ENCODE data around the gene REC8.

The REC8 gene

GRCh38 chr14:24129410-24129998, 42.4 kb upstream of the REC8 start:
- TF ChIP-seq, protein P1, sequence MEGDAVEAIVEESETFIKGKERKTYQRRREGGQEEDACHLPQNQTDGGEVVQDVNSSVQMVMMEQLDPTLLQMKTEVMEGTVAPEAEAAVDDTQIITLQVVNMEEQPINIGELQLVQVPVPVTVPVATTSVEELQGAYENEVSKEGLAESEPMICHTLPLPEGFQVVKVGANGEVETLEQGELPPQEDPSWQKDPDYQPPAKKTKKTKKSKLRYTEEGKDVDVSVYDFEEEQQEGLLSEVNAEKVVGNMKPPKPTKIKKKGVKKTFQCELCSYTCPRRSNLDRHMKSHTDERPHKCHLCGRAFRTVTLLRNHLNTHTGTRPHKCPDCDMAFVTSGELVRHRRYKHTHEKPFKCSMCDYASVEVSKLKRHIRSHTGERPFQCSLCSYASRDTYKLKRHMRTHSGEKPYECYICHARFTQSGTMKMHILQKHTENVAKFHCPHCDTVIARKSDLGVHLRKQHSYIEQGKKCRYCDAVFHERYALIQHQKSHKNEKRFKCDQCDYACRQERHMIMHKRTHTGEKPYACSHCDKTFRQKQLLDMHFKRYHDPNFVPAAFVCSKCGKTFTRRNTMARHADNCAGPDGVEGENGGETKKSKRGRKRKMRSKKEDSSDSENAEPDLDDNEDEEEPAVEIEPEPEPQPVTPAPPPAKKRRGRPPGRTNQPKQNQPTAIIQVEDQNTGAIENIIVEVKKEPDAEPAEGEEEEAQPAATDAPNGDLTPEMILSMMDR (conservative IDR thresholded peaks at IDR 0.05; ENCODE audit: control insufficient read depth, insufficient read depth, low read depth, low read length), result no peak
- no peak overlapping the region for H3K4me3 ChIP-seq (ENCODE audit: control insufficient read depth, low read depth, low read length)
- DNase-seq (ENCODE audit: low read depth), result no peak

- no peak within 1 kb of the TSS for H3K4me3 ChIP-seq (ENCODE audit: control insufficient read depth, low read depth, low read length)
- no peak for DNase-seq (ENCODE audit: low read depth)
- TF ChIP-seq, protein P1 (conservative IDR thresholded peaks at IDR 0.05; ENCODE audit: control insufficient read depth, insufficient read depth, low read depth, low read length), result no peak
These were observed 41.5 kb upstream of the REC8 start, which contains the start of gene FITM1 for GRCh38 chr14:24130380-24130716. Gene FITM1, plus strand, starts transcription at chr14:24130659. Its CDS starts 905 bp downstream, at chr14:24131564.

DNA sequence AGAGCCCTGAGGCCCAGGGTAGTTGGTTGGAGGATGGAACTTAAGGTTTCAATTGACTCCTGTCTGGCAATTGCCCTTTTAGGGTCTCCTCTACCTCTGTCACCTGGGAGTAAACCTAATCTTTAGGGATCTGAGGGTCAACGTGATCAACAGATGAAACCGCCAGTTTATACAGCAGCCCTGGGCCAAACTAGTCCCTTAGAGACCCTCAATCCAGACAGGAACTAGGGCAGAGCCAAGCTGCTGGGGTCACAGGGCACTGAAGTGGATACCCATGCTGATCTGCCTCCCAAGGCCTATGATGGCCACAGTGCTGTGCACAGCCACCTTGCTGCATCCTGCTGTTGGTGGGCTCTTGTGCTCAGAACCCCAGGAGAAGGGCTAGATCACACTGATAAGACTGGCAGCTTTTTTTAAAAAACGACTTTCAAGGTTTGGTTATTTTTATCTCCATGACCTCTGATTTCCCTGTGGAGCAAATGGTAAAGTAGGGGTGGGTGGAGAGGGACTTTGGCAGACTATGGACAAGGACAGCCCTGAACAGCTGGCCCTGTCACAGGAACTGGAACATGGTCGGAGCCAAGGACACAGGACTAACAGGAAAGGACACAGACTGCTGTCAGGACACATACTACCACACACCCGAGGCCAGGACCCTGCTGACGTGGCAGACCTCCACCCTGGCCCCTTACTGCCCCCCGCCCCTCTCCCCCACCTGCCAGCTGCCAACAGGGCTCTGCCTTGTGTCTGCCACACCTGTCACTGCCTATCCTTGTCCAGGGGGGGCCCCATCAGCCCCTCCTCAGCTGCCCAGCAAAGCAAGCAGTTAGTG, 40.9 kb upstream of the REC8 start:
- TF ChIP-seq, protein P1 (conservative IDR thresholded peaks at IDR 0.05; ENCODE audit: control insufficient read depth, insufficient read depth, low read depth, low read length), result no peak
- no peak overlapping the region for H3K4me3 ChIP-seq (ENCODE audit: control insufficient read depth, low read depth, low read length)
- no peak for DNase-seq (ENCODE audit: low read depth)

DNA sequence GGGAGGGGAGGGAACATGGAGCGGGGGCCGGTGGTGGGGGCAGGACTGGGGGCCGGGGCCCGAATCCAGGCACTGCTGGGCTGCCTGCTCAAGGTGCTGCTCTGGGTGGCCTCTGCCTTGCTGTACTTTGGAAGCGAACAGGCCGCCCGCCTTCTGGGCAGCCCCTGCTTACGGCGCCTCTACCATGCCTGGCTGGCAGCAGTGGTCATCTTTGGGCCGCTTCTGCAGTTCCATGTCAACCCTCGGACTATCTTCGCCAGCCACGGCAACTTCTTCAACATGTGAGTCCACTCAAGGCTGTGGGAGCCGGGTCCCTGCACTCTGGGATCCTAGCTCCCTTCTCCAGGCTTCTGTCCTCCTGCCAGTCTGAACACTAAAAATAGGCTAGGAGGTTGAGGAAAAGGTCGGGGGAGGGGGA, 40.3 kb upstream of the REC8 start:
- DNase-seq (ENCODE audit: low read depth), result no peak
- H3K4me3 ChIP-seq (ENCODE audit: control insufficient read depth, low read depth, low read length), result no peak overlapping the region
- TF ChIP-seq, protein P1 (conservative IDR thresholded peaks at IDR 0.05; ENCODE audit: control insufficient read depth, insufficient read depth, low read depth, low read length), result no peak

- no peak overlapping the region for H3K4me3 ChIP-seq (ENCODE audit: control insufficient read depth, low read depth, low read length)
- DNase-seq (ENCODE audit: low read depth), result no peak
- TF ChIP-seq, protein P1 (conservative IDR thresholded peaks at IDR 0.05; ENCODE audit: control insufficient read depth, insufficient read depth, low read depth, low read length), result no peak
These were observed 39.7 kb upstream of the REC8 start for GRCh38 chr14:24132061-24132685.

DNA sequence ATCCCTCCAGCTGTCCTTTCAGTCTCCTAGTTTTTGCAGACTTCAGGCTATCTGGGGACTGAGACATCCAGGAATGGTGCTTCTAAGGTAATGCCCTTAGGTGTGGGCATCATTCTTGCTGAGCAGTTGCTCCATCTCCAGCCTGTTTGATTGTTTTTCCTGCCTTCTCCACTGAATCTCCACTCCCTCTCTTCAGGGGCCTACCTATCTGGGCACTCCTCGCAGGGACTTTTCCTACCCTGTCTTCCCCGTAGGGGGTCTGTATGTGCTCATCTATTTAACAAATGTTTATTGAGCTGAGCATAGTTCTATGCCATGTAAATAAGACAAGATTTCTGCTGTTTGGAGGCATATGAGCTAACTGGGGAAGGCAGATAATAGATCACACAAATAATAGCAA, 38.9 kb upstream of the REC8 start:
- TF ChIP-seq, protein P1 (conservative IDR thresholded peaks at IDR 0.05; ENCODE audit: control insufficient read depth, insufficient read depth, low read depth, low read length), result no peak
- H3K4me3 ChIP-seq (ENCODE audit: control insufficient read depth, low read depth, low read length), result no peak overlapping the region
- no peak for DNase-seq (ENCODE audit: low read depth)
